GM15510 (cell line): ENCODE results near the gene STKLD1.

Experiments
- POLR2A ChIP-seq: IDR thresholded peaks from 3 replicates; pipeline ENCODE4 v1.6.1; 2011; ENCODE audit warnings: borderline replicate concordance; ENCODE audit not compliant: insufficient read length; ENCODE audit errors: extremely low read depth

STKLD1 gene

GRCh38 chr9:133449760-133450159 is 73.6 kb downstream of the STKLD1 start:
- no peak for TF ChIP-seq POLR2A

GRCh38 chr9:133452562-133452961 is 76.4 kb downstream of the STKLD1 start:
- no peak for TF ChIP-seq POLR2A

- no peak for TF ChIP-seq POLR2A
Measured at GRCh38 chr9:133453651-133454050, 77.5 kb downstream of the STKLD1 start.

- TF ChIP-seq POLR2A = no peak
Measured at GRCh38 chr9:133454325-133454724, 78.2 kb downstream of the STKLD1 start.

- TF ChIP-seq POLR2A = no peak
Measured at GRCh38 chr9:133454943-133455673, 78.9 kb downstream of the STKLD1 start.
